Uterus (tissue), 4 donors: ENCODE measurements around the gene SLC30A9. TPM values are rescaled to one million over a fixed set of nuclear protein-coding genes. Genes with fewer than 3 reads are reported as not detected.

Experiments
- DNase-seq, 2 donors: peaks; one replicate each; pipeline ENCODE4 v3.0.0-alpha.2; 2019 to 2020
- H3K27ac ChIP-seq, 2 donors: fragments of 200-600 bp; sonication (generic); 1 replicate in 1 of 2; 2 replicates in 1 of 2; pipeline ENCODE4 v1.5.1; 2016 to 2018
- H3K27me3 ChIP-seq, 2 donors: fragments of 200-600 bp; sonication (generic); one replicate each; pipeline ENCODE4 v1.5.1; 2018 to 2019; ENCODE audit warnings: control low read depth in 1 of 2
- H3K36me3 ChIP-seq, 2 donors: fragments of 200-600 bp; sonication (generic); one replicate each; pipeline ENCODE4 v1.5.1; 2019; ENCODE audit warnings: control low read depth in 1 of 2
- H3K4me1 ChIP-seq, 2 donors: fragments of 200-600 bp; sonication (generic); one replicate each; pipeline ENCODE4 v1.5.1; 2018 to 2019; ENCODE audit warnings: control low read depth in 1 of 2
- H3K4me3 ChIP-seq, 2 donors: fragments of 200-600 bp; sonication (generic); 1 replicate in 1 of 2; 2 replicates in 1 of 2; pipeline ENCODE4 v1.5.1; 2018 to 2019; ENCODE audit warnings: mild to moderate bottlenecking in 1 of 2
- H3K9me3 ChIP-seq, 2 donors: fragments of 200-600 bp; sonication (generic); one replicate each; pipeline ENCODE4 v1.5.1; 2019; ENCODE audit warnings: control low read depth in 1 of 2
- POLR2A ChIP-seq, 2 donors: fragments of 450-650 bp; IDR thresholded peaks; one replicate each; pipeline ENCODE4 v1.6.1; 2016; ENCODE audit warnings: antibody characterized with exemption in 2 of 2, mild to moderate bottlenecking in 1 of 2, moderate library complexity in 1 of 2
- intact Hi-C: fragments of 100-400 bp; cut with DNase I; formaldehyde crosslinking; loops from one replicate; pipeline ENCODE4 v1.15.1; 2023; ENCODE audit warnings: low total_unique reads
- total RNA-seq, 4 donors: library from RNA; depleted of rRNA in 3 of 4; stranded (reverse); fragments of >200 nt in 3 of 4; gene quantifications; one replicate each; pipeline versions ENCODE4 v1.1.0 to v1.2.4, GENCODE V29; 2014 to 2023
- TF ChIP-seq, protein P1 (sequence below), 4 experiments: fragments of 200-600 bp in 2 of 4; fragments of 450-650 bp in 2 of 4; sonication (generic) in 2 of 4; IDR thresholded peaks; one replicate each; pipeline ENCODE4 v1.5.1; 2016 to 2019; ENCODE audit warnings: antibody characterized with exemption in 4 of 4, mild to moderate bottlenecking in 2 of 4, moderate library complexity in 1 of 4
- donor health status: DM: yes; HTN: yes; CAD: no.

Gene SLC30A9
- total RNA-seq, 4 donors from 2014 or later, result 37.9 to 219 (median 88.1) TPM

DNA sequence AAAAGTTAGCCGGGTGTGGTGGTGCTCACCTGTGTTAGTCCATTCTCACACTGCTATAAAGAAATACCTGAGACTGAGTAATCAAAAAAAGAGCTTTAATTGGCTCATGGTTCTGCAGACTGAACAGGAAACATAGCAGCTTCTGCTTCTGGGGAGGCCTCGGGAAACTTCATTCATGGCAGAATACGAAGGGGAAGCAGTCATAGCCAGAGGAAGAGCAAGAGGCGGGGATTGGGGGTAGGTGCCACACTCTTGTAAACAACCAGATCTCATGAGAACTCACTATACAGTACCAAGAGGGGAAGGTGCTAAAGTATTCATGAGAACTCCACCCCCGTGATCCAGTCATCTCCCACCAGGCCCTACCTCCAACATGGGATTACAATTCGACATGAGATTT lies 98.1 kb downstream of the SLC30A9 start:
- intact Hi-C loops, result no loop called here
- no peak for TF ChIP-seq POLR2A (IDR thresholded peaks at IDR 0.05)
- TF ChIP-seq, protein P1, sequence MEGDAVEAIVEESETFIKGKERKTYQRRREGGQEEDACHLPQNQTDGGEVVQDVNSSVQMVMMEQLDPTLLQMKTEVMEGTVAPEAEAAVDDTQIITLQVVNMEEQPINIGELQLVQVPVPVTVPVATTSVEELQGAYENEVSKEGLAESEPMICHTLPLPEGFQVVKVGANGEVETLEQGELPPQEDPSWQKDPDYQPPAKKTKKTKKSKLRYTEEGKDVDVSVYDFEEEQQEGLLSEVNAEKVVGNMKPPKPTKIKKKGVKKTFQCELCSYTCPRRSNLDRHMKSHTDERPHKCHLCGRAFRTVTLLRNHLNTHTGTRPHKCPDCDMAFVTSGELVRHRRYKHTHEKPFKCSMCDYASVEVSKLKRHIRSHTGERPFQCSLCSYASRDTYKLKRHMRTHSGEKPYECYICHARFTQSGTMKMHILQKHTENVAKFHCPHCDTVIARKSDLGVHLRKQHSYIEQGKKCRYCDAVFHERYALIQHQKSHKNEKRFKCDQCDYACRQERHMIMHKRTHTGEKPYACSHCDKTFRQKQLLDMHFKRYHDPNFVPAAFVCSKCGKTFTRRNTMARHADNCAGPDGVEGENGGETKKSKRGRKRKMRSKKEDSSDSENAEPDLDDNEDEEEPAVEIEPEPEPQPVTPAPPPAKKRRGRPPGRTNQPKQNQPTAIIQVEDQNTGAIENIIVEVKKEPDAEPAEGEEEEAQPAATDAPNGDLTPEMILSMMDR (IDR thresholded peaks at IDR 0.05), result no peak
- DNase-seq, result no peak
- H3K4me3 ChIP-seq, result no peak overlapping the region
- H3K36me3 ChIP-seq, result no peaks in the 10 kb centered on the region
- no peaks in the 10 kb centered on the region for H3K9me3 ChIP-seq
- no peak overlapping the region for H3K27ac ChIP-seq
- no peaks in the 10 kb centered on the region for H3K4me1 ChIP-seq
- no peaks in the 10 kb centered on the region for H3K27me3 ChIP-seq

- intact Hi-C loops, result no loop called here
- Histone ChIP-seq H3K4me1 (no peaks in the 10 kb centered on the region), H3K27ac (no peak overlapping the region), H3K4me3 (no peak overlapping the region), H3K27me3 (no peaks in the 10 kb centered on the region), H3K36me3 (no peaks in the 10 kb centered on the region), H3K9me3 (no peaks in the 10 kb centered on the region)
- TF ChIP-seq, protein P1 (IDR thresholded peaks at IDR 0.05), result no peak
- DNase-seq, result no peak
Measured at GRCh38 chr4:42101446-42101975, 111.2 kb downstream of the SLC30A9 start.

DNA sequence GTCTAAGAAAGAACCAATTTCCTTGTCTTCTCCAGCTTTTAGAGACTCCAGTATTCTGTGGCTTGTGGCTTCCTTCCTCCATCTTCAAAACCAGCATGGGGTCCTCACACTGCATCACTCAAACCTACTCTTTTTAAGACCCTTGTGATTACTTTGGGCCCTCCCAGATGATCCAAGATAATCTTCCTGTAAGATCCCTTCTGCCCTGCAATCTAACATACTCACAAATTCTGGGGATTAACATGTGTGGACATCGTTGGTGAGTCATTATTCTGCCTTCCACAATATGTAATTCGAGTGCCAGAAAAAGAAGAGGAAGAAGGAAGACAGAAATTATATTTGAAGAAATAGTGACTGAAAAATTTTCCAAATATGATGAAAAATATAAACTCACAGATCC lies 114.2 kb downstream of the SLC30A9 start:
- Histone ChIP-seq H3K4me1 (no peaks in the 10 kb centered on the region), H3K27me3 (no peaks in the 10 kb centered on the region), H3K4me3 (no peak overlapping the region), H3K27ac (no peak overlapping the region), H3K36me3 (no peaks in the 10 kb centered on the region), H3K9me3 (no peaks in the 10 kb centered on the region)
- TF ChIP-seq POLR2A (IDR thresholded peaks at IDR 0.05), result no peak
- TF ChIP-seq, protein P1 (IDR thresholded peaks at IDR 0.05), result no peak
- DNase-seq, result no peak
- intact Hi-C loops, result no loop called here

GRCh38 chr4:42112846-42113245 lies 122.5 kb downstream of the SLC30A9 start:
- H3K9me3 ChIP-seq, result no peaks in the 10 kb centered on the region
- no peak overlapping the region for H3K27ac ChIP-seq
- H3K36me3 ChIP-seq, result no peaks in the 10 kb centered on the region
- no peak for TF ChIP-seq POLR2A (IDR thresholded peaks at IDR 0.05)
- TF ChIP-seq, protein P1 (IDR thresholded peaks at IDR 0.05), result no peak
- H3K4me3 ChIP-seq, result no peak overlapping the region
- no peaks in the 10 kb centered on the region for H3K27me3 ChIP-seq
- no peaks in the 10 kb centered on the region for H3K4me1 ChIP-seq
- DNase-seq, result no peak
- intact Hi-C loops, result no loop called here

DNA sequence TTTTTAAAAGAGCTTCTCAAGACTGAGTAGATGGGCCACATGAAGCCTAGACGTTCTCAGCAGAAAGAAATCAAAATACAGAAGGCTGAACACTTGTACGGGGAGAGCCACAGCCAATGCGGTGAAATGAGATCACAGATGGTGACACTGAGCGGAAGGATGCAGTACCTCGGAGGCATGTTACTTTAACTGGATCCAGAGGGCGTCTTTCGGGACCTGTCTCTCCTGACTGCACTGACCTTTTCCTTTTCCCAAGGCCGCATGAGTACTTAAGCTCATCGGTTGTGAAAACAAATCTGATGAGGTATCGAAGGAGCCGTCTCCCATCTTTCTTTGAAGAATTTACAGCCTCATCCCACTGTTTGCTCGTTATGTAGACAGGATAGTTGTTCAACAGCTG lies 129.6 kb downstream of the SLC30A9 start:
- no peaks in the 10 kb centered on the region for H3K9me3 ChIP-seq
- intact Hi-C loops, result no loop called here
- no peak for DNase-seq

More for the DNA sequence above, 129.6 kb downstream of the SLC30A9 start:
- no peaks in the 10 kb centered on the region for H3K4me1 ChIP-seq
- no peak overlapping the region for H3K4me3 ChIP-seq
- H3K27me3 ChIP-seq, result no peaks in the 10 kb centered on the region
- TF ChIP-seq, protein P1 (IDR thresholded peaks at IDR 0.05), result no peak
- TF ChIP-seq POLR2A (IDR thresholded peaks at IDR 0.05), result no peak
- no peak overlapping the region for H3K27ac ChIP-seq
- H3K36me3 ChIP-seq, result no peaks in the 10 kb centered on the region
